ENCODE results near the gene PSMD2.

DNA sequence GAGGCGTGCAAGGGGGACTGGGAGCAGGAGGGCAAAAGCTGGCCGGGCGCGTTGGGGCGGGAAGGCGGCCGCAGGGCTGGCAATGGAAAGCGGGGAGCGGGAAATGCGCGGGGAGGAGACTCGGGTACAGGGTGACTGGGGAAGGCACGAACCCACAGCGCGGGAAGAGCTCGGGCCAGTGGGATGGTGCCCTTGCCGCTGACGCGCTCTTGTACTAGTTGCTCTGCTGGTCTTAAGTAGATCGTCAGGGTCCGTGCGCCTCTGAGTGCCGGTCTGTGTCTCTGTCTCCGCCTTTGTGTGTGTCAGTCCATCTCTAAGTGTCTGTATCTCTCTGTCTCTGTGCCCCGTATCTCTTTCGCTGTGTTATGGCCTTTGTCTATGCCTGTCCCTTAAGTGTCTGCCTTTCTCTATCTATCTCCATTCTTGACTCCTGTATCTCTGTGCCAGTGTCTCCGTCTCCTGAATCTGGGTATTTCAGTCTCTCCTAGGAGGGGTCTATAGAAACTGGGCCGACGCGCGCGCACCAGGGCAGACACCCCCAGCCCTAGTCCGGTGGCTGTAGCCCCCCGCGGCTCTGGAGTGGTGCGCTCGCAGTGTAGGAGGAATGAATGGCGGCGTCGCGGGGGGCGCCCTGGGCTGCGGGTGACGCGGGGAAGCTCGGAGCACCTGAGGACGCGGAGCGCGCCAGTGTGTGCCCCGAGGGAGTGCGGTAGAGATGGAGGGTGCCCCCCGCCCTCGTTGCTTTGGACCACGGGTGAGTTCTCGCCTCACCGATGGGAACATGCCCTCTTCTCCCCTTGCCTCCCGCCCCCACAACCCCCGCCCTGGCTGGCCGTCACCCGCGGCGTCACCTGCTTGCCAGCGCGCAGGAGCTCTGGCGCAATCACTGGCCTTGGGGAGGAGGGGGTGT, 36.9 kb upstream of the PSMD2 start:
- TF ChIP-seq, protein P1, sequence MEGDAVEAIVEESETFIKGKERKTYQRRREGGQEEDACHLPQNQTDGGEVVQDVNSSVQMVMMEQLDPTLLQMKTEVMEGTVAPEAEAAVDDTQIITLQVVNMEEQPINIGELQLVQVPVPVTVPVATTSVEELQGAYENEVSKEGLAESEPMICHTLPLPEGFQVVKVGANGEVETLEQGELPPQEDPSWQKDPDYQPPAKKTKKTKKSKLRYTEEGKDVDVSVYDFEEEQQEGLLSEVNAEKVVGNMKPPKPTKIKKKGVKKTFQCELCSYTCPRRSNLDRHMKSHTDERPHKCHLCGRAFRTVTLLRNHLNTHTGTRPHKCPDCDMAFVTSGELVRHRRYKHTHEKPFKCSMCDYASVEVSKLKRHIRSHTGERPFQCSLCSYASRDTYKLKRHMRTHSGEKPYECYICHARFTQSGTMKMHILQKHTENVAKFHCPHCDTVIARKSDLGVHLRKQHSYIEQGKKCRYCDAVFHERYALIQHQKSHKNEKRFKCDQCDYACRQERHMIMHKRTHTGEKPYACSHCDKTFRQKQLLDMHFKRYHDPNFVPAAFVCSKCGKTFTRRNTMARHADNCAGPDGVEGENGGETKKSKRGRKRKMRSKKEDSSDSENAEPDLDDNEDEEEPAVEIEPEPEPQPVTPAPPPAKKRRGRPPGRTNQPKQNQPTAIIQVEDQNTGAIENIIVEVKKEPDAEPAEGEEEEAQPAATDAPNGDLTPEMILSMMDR (IDR thresholded peaks at IDR 0.05) = no peak
- TF ChIP-seq POLR2AphosphoS5 (IDR thresholded peaks at IDR 0.05) = no peak
- no peak for TF ChIP-seq POLR2A (IDR thresholded peaks at IDR 0.05)
